GM18951 (cell line): Measurements from ENCODE around the gene CREM.

ENCODE experiments used
- POLR2A ChIP-seq: IDR thresholded peaks from 4 replicates; pipeline ENCODE4 v1.6.1; 2011; ENCODE audit warnings: mild to moderate bottlenecking; ENCODE audit not compliant: insufficient read length, insufficient read depth; ENCODE audit errors: extremely low read depth
- in situ Hi-C: fragments of 300-500 bp; cut with MboI; formaldehyde crosslinking; loops from one replicate; pipeline ENCODE4 v1.12.0; 2022; ENCODE audit warnings: low sequenced_read_pairs, mixed read lengths, inconsistent platforms; ENCODE audit not compliant: unreplicated experiment

Gene CREM

GRCh38 chr10:35119378-35119777, 7.3 kb upstream of the CREM start:
- in situ Hi-C loops, result loop anchor here (5.0 to 25.0 kb wide), 2 partner anchors 93 to 468 kb away; no protein-coding TSS in a partner anchor
- no peak for TF ChIP-seq POLR2A

- in situ Hi-C loops, result loop anchor here (25.0 kb wide), 1 partner anchor 463 kb away; no protein-coding TSS in a partner anchor
- no peak for TF ChIP-seq POLR2A
Measured at GRCh38 chr10:35124540-35124939, 2.1 kb upstream of the CREM start.

- no peak for TF ChIP-seq POLR2A
- in situ Hi-C loops, result no loop called here
Measured at GRCh38 chr10:35126062-35126529, 550 bp upstream of the CREM start.

- in situ Hi-C loops, result no loop called here
- no peak for TF ChIP-seq POLR2A
Measured at GRCh38 chr10:35127289-35127891, 744 bp downstream of the CREM start.

- no peak for TF ChIP-seq POLR2A
- in situ Hi-C loops, result no loop called here
Measured at GRCh38 chr10:35129185-35129674, 2.6 kb downstream of the CREM start.

GRCh38 chr10:35130663-35131062, 4.0 kb downstream of the CREM start:
- no peak for TF ChIP-seq POLR2A
- in situ Hi-C loops, result no loop called here

- no peak for TF ChIP-seq POLR2A
- in situ Hi-C loops, result no loop called here
Measured at GRCh38 chr10:35132727-35133126, 6.1 kb downstream of the CREM start.

GRCh38 chr10:35133586-35133985, 6.9 kb downstream of the CREM start:
- TF ChIP-seq POLR2A, result no peak

GRCh38 chr10:35135861-35136260, 9.2 kb downstream of the CREM start:
- in situ Hi-C loops, result no loop called here
- TF ChIP-seq POLR2A, result no peak

More at GRCh38 chr10:35133586-35133985, 6.9 kb downstream of the CREM start:
- in situ Hi-C loops, result no loop called here

- no peak for TF ChIP-seq POLR2A
- in situ Hi-C loops, result no loop called here
Measured at GRCh38 chr10:35136263-35136815, 9.7 kb downstream of the CREM start.

- in situ Hi-C loops, result no loop called here
- no peak for TF ChIP-seq POLR2A
Measured at GRCh38 chr10:35140126-35140525, 13.5 kb downstream of the CREM start.

GRCh38 chr10:35140727-35141126, 14.1 kb downstream of the CREM start:
- in situ Hi-C loops, result no loop called here

GRCh38 chr10:35150308-35150707, 23.7 kb downstream of the CREM start:
- TF ChIP-seq POLR2A, result no peak
- in situ Hi-C loops, result no loop called here

More at GRCh38 chr10:35140727-35141126, 14.1 kb downstream of the CREM start:
- TF ChIP-seq POLR2A, result no peak

- no peak for TF ChIP-seq POLR2A
- in situ Hi-C loops, result no loop called here
Measured at GRCh38 chr10:35152992-35153391, 26.3 kb downstream of the CREM start.
